Stimulated activated CD8-positive, alpha-beta memory T cell treated with anti-CD3 and anti-CD28 coated beads, Interleukin-12 subunit alpha, Interleukin-12 subunit beta, amount 100 ng/mL, for 24 hours (primary cell): ENCODE measurements around the gene SHC2.
"Not testable (repeated sequence)": the region's sequence is repeated elsewhere in the genome, so short reads cannot be mapped to it uniquely, and the experiment has no call there.

Experiments used
- DNase-seq: peaks from one replicate; pipeline ENCODE4 v3.0.0-alpha.2; 2020; ENCODE audit errors: extremely low read depth

The SHC2 gene

GRCh38 chr19:468587-469256 lies 7.9 kb upstream of the SHC2 start:
- no peak for DNase-seq

- no peak for DNase-seq
Observed at GRCh38 chr19:467554-467953, 6.7 kb upstream of the SHC2 start.

- no peak for DNase-seq
Observed at GRCh38 chr19:465056-465816, 4.4 kb upstream of the SHC2 start.

GRCh38 chr19:464208-464545 lies 3.3 kb upstream of the SHC2 start:
- no peak for DNase-seq

GRCh38 chr19:463483-464207 lies 2.8 kb upstream of the SHC2 start:
- no peak for DNase-seq

GRCh38 chr19:461721-462551 lies 1.1 kb upstream of the SHC2 start:
- DNase-seq = no peak

GRCh38 chr19:459724-460511 lies 915 bp downstream of the SHC2 start:
- no peak for DNase-seq

GRCh38 chr19:458091-459042 lies 2.5 kb downstream of the SHC2 start:
- DNase-seq = no peak

GRCh38 chr19:457636-458035 lies 3.2 kb downstream of the SHC2 start:
- no peak for DNase-seq

- DNase-seq = no peak
Observed at GRCh38 chr19:456547-457110, 4.2 kb downstream of the SHC2 start.

- DNase-seq = no peak
Observed at GRCh38 chr19:455851-456546, 4.8 kb downstream of the SHC2 start.

- DNase-seq = no peak
Observed at GRCh38 chr19:455031-455705, 5.7 kb downstream of the SHC2 start.

- no peak for DNase-seq
Observed at GRCh38 chr19:453606-454005, 7.2 kb downstream of the SHC2 start.

GRCh38 chr19:452829-453228 lies 8.0 kb downstream of the SHC2 start:
- DNase-seq = no peak

GRCh38 chr19:450912-451481 lies 9.8 kb downstream of the SHC2 start:
- not testable (repeated sequence) for DNase-seq

- no peak for DNase-seq
Observed at GRCh38 chr19:449916-450315, 10.9 kb downstream of the SHC2 start.

- no peak for DNase-seq
Observed at GRCh38 chr19:447816-448560, 12.8 kb downstream of the SHC2 start.

- DNase-seq = no peak
Observed at GRCh38 chr19:447064-447426, 13.8 kb downstream of the SHC2 start.
